ENCODE data around the gene CNTROB. TPM values are rescaled to one million over a fixed set of nuclear protein-coding genes. Genes with fewer than 3 reads are reported as not detected.
A peak's percentile ranks its signal among the peaks of the same experiment; 100 is the strongest.

The CNTROB gene
- total and polyA plus RNA-seq, 10 of the 15 experiments (the other 5 are each of a cell fraction or from before 2014, with no cell fraction given): 2.0 to 36.2 (median 28.2) TPM

- H3K4me1 ChIP-seq (ENCODE audit: control insufficient read depth, insufficient read depth, low read length): peaks cover 10% of the 10 kb centered on the region
- peak within 1 kb of the TSS; percentile 94 for H2AFZ ChIP-seq (ENCODE audit: control insufficient read depth, low read depth, low read length)
- 5% methylated on average over 81 of the region's 100 CpGs for WGBS (ENCODE audit: insufficient coverage, insufficient replicate concordance, low lambda C conversion rate, missing lambda C conversion rate)
- DNase-seq (ENCODE audit: low read depth, low spot score): peak; percentile 57
- intact Hi-C loops (cut with micrococcal nuclease; ENCODE audit: unreplicated experiment): no loop called here
- H3K9me3 ChIP-seq (replicated peaks; ENCODE audit: control insufficient read depth, insufficient read depth, low read length): no peaks in the 10 kb centered on the region
- ChIA-PET SMC1A (ENCODE audit: uncharacterized antibody, unreplicated experiment) (interaction anchor here (0.9 to 3.5 kb wide), 7 partner anchors 13 to 141 kb away, joined by 4 to 21 read pairs (median 7); partner anchors contain the start of genes CNTROB and KCNAB3), POLR2A (interaction anchor here (0.5 to 4.0 kb wide), 12 partner anchors 11 to 81 kb away, joined by 3 to 27 read pairs (median 4); partner anchors contain the start of genes CNTROB, KCNAB3, NAA38 and TRAPPC1), RAD21 (ENCODE audit: unreplicated experiment) (interaction anchor here (0.7 to 6.4 kb wide), 14 partner anchors 14 to 158 kb away, joined by 3 to 75 read pairs (median 4); partner anchors contain the start of genes CNTROB, KCNAB3, KDM6B and TRAPPC1), CTCF (interaction anchor here (0.6 to 8.2 kb wide), 16 partner anchors 18 to 172 kb away, joined by 3 to 48 read pairs (median 4); partner anchors contain the start of genes CNTROB, CYB5D1, NAA38 and TRAPPC1)
- H4K20me1 ChIP-seq (ENCODE audit: control insufficient read depth, insufficient read depth): no peaks in the 10 kb centered on the region
- peak within 1 kb of the TSS; percentile 34 for H3K27ac ChIP-seq (ENCODE audit: control insufficient read depth, insufficient read depth)
- peak within 1 kb of the TSS; percentile 76 for H3K4me3 ChIP-seq
- H3K27me3 ChIP-seq (replicated peaks in 1 of 2; ENCODE audit: control insufficient read depth in 2 of 2, insufficient read depth in 2 of 2, low read length in 1 of 2): no peaks in the 10 kb centered on the region
- no TSS peak for BruUV-seq (replicated peaks)
- no peaks in the 10 kb centered on the region for H3K79me2 ChIP-seq (ENCODE audit: control insufficient read depth, insufficient read depth, low read length)
- H3K36me3 ChIP-seq (ENCODE audit: control insufficient read depth in 2 of 2, insufficient read depth in 2 of 2, low read length in 1 of 2): peaks cover 4 to 6% of the 10 kb centered on the region in 2 experiments
- in situ Hi-C loops (cut with MboI): no loop called here
- H3K4me2 ChIP-seq (ENCODE audit: control insufficient read depth, insufficient read depth): peak within 1 kb of the TSS; percentile 88
- FAIRE-seq: peak; percentile 95
- peak within 1 kb of the TSS; percentile 55; the same call in 1 of the 2 replicates for H3K9ac ChIP-seq (ENCODE audit: control insufficient read depth, insufficient read depth, low read length)
- ATAC-seq: peak; percentile 87
- peak; percentile 45 for TF ChIP-seq RELA (IDR thresholded peaks at IDR 0.05; ENCODE audit: borderline replicate concordance, partially characterized antibody)
- 0 out of 2 replicates have a peak, but pooled peaks have one; percentile 7 for TF ChIP-seq NR2C1 (IDR thresholded peaks at IDR 0.05)
- TF ChIP-seq YBX1 (IDR thresholded peaks at IDR 0.05): no peak
- TF ChIP-seq KDM1A (IDR thresholded peaks at IDR 0.05; ENCODE audit: borderline replicate concordance): no peak
- no peak for TF ChIP-seq CHD2 (IDR thresholded peaks at IDR 0.05; ENCODE audit: borderline replicate concordance, low read depth, low read length)
- TF ChIP-seq GABPA (IDR thresholded peaks at IDR 0.05; ENCODE audit: low read depth): no peak
- no peak for TF ChIP-seq NFXL1 (IDR thresholded peaks at IDR 0.05; ENCODE audit: borderline replicate concordance)
- TF ChIP-seq NBN (IDR thresholded peaks at IDR 0.05): peak; percentile 51; the same call in 1 of the 2 replicates
- TF ChIP-seq POLR2AphosphoS5 (IDR thresholded peaks at IDR 0.05; ENCODE audit: low read length): no peak
- TF ChIP-seq IKZF2 (IDR thresholded peaks at IDR 0.05): no peak
- TF ChIP-seq ZNF207 (IDR thresholded peaks at IDR 0.05; ENCODE audit: borderline replicate concordance): peak; percentile 57; the same call in 1 of the 2 replicates
- TF ChIP-seq IRF4 (IDR thresholded peaks at IDR 0.05; ENCODE audit: low read depth, low read length): no peak
- TF ChIP-seq BCLAF1 (IDR thresholded peaks at IDR 0.05): no peak
- TF ChIP-seq ESRRA (IDR thresholded peaks at IDR 0.05; ENCODE audit: low read length): no peak
- no peak for TF ChIP-seq CBFB (IDR thresholded peaks at IDR 0.05; ENCODE audit: low read depth)
- peak; percentile 78 to 97 for TF ChIP-seq BHLHE40 (IDR thresholded peaks at IDR 0.05; ENCODE audit: borderline replicate concordance in 1 of 2, low read depth in 2 of 2, low read length in 1 of 2)
- TF ChIP-seq STAT1 (conservative IDR thresholded peaks at IDR 0.05): no peak
- peak; percentile 62 for TF ChIP-seq RUNX3 (IDR thresholded peaks at IDR 0.05; ENCODE audit: low read length)
- TF ChIP-seq SUPT20H (IDR thresholded peaks at IDR 0.05; ENCODE audit: borderline replicate concordance, control insufficient read depth, low read depth, low read length): no peak
- no peak for TF ChIP-seq SIX5 (IDR thresholded peaks at IDR 0.05; ENCODE audit: low read depth, low read length, severe bottlenecking)
- TF ChIP-seq FOXM1 (IDR thresholded peaks at IDR 0.05; ENCODE audit: low read depth, low read length): no peak
- TF ChIP-seq IRF3 (IDR thresholded peaks at IDR 0.05): no peak
Measured at GRCh38 chr17:7915611-7916384, 16.2 kb upstream of the CNTROB start, which contains the start of gene RNF227. TSS of gene RNF227 (minus strand) at chr17:7916289. CDS start at chr17:7916195, 94 bp downstream.
